Hepatocyte (in vitro differentiated cells): ENCODE measurements around the gene GPR39. TPM values are rescaled to one million over a fixed set of nuclear protein-coding genes. Genes with fewer than 3 reads are reported as not detected.

ENCODE experiments used
- DNase-seq: peaks from one replicate; pipeline ENCODE4 v3.0.0-alpha.2; 2016; ENCODE audit warnings: low spot score
- H2AFZ ChIP-seq: fragments of 200-600 bp; sonication (generic); 2 replicates; pipeline ENCODE4 v1.6.0; 2016; ENCODE audit warnings: antibody characterized with exemption, mild to moderate bottlenecking
- H3K27ac ChIP-seq: fragments of 200-600 bp; sonication (generic); 2 replicates; pipeline ENCODE4 v1.5.1; 2016; ENCODE audit warnings: mild to moderate bottlenecking
- H3K27me3 ChIP-seq: fragments of 200-600 bp; sonication (generic); 2 replicates; pipeline ENCODE4 v1.6.1; 2016
- H3K36me3 ChIP-seq: fragments of 200-600 bp; sonication (generic); replicated peaks from 2 replicates; pipeline ENCODE4 v1.5.1; 2016; ENCODE audit warnings: low read depth; ENCODE audit not compliant: insufficient read depth
- H3K4me1 ChIP-seq: fragments of 200-600 bp; sonication (generic); 2 replicates; pipeline ENCODE4 v1.5.1; 2016; ENCODE audit warnings: mild to moderate bottlenecking, moderate library complexity; ENCODE audit not compliant: insufficient read depth
- H3K4me2 ChIP-seq: fragments of 200-600 bp; sonication (generic); 2 replicates; pipeline ENCODE4 v1.6.0; 2016
- H3K4me3 ChIP-seq: fragments of 200-600 bp; sonication (generic); 2 replicates; pipeline ENCODE4 v1.5.1; 2016; ENCODE audit warnings: mild to moderate bottlenecking
- H3K79me2 ChIP-seq: fragments of 200-600 bp; sonication (generic); 2 replicates; pipeline ENCODE4 v1.6.0; 2017; ENCODE audit warnings: mild to moderate bottlenecking
- H3K9me2 ChIP-seq: fragments of 200-600 bp; sonication (generic); replicated peaks from 2 replicates; pipeline ENCODE4 v1.6.0; 2017; ENCODE audit warnings: mild to moderate bottlenecking; ENCODE audit not compliant: insufficient read depth
- H3K9me3 ChIP-seq: fragments of 200-600 bp; sonication (generic); 2 replicates; pipeline ENCODE4 v1.5.1; 2016; ENCODE audit warnings: low read depth, mild to moderate bottlenecking
- H4K20me1 ChIP-seq: fragments of 200-600 bp; sonication (generic); 2 replicates; pipeline ENCODE4 v1.6.0; 2016; ENCODE audit warnings: mild to moderate bottlenecking; ENCODE audit not compliant: insufficient read depth, poor library complexity, severe bottlenecking
- EZH2 ChIP-seq: fragments of 200-600 bp; sonication (generic); IDR thresholded peaks from 2 replicates; pipeline ENCODE4 v1.6.1; 2016; ENCODE audit warnings: antibody characterized with exemption, mild to moderate bottlenecking, borderline replicate concordance
- EZH2phosphoT487 ChIP-seq: fragments of 200-600 bp; sonication (generic); IDR thresholded peaks from one replicate; pipeline ENCODE4 v1.6.1; 2018; ENCODE audit warnings: antibody characterized with exemption, mild to moderate bottlenecking, low read depth, moderate library complexity; ENCODE audit not compliant: unreplicated experiment, severe bottlenecking
- WGBS: methylation state at CpG from one replicate; pipeline ENCODE4 v1.1.6; 2016; ENCODE audit warnings: low lambda C conversion rate; ENCODE audit errors: missing lambda C conversion rate; 5-methylcytosine and 5-hydroxymethylcytosine counted together
- polyA plus RNA-seq: library from polyadenylated mRNA; unstranded; fragments of >200 nt; fragmentation: Nextera tagmentation; extraction: Ambion mirVana; gene quantifications from 2 replicates; pipeline ENCODE4 v1.2.1, GENCODE V29; 2016
- total RNA-seq: library from RNA; depleted of rRNA; stranded (reverse); fragments of >200 nt; gene quantifications from 2 replicates; pipeline ENCODE4 v1.2.3, GENCODE V29; 2014
- TF ChIP-seq, protein P1 (sequence below): fragments of 200-600 bp; sonication (generic); IDR thresholded peaks from 2 replicates; pipeline ENCODE4 v1.5.1; 2016; ENCODE audit warnings: antibody characterized with exemption, mild to moderate bottlenecking; ENCODE audit not compliant: poor library complexity

The GPR39 gene
- total and polyA plus RNA-seq, 2 experiments from 2014 or later = 11.1 to 14.5 TPM

DNA sequence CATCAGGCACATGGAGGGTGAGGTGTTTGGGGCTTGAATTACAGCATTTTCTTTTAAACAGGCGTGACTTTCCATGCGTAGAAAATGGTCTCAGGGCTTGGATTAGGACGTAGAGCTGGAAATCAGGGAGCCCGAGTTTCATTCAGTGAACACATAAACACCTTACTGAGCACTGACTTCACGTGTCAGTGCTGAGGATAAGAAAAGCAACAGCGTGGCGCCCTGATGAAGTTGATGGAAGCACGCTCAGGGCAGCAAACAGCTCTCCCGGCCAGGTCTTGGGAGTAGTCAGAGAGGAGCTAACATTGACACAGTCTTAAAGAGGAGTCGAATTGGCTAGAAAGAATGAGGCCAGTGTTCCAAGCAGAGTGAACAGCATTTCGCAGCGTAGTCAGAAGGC, 142.7 kb downstream of the GPR39 start:
- Histone ChIP-seq H3K4me2 (no peak overlapping the region), H3K4me3 (no peak overlapping the region), H3K79me2 (no peaks in the 10 kb centered on the region), H2AFZ (no peak overlapping the region), H3K27me3 (no peaks in the 10 kb centered on the region), H3K9me2 (no peaks in the 10 kb centered on the region), H3K9me3 (no peaks in the 10 kb centered on the region), H3K36me3 (no peaks in the 10 kb centered on the region), H3K4me1 (no peaks in the 10 kb centered on the region), H4K20me1 (no peaks in the 10 kb centered on the region), H3K27ac (no peak overlapping the region)
- TF ChIP-seq, protein P1, sequence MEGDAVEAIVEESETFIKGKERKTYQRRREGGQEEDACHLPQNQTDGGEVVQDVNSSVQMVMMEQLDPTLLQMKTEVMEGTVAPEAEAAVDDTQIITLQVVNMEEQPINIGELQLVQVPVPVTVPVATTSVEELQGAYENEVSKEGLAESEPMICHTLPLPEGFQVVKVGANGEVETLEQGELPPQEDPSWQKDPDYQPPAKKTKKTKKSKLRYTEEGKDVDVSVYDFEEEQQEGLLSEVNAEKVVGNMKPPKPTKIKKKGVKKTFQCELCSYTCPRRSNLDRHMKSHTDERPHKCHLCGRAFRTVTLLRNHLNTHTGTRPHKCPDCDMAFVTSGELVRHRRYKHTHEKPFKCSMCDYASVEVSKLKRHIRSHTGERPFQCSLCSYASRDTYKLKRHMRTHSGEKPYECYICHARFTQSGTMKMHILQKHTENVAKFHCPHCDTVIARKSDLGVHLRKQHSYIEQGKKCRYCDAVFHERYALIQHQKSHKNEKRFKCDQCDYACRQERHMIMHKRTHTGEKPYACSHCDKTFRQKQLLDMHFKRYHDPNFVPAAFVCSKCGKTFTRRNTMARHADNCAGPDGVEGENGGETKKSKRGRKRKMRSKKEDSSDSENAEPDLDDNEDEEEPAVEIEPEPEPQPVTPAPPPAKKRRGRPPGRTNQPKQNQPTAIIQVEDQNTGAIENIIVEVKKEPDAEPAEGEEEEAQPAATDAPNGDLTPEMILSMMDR = no peak
- TF ChIP-seq EZH2phosphoT487 (no peak), EZH2 (no peak)
- WGBS = 90% methylated on average over 12 of the region's 12 CpGs
- no peak for DNase-seq

DNA sequence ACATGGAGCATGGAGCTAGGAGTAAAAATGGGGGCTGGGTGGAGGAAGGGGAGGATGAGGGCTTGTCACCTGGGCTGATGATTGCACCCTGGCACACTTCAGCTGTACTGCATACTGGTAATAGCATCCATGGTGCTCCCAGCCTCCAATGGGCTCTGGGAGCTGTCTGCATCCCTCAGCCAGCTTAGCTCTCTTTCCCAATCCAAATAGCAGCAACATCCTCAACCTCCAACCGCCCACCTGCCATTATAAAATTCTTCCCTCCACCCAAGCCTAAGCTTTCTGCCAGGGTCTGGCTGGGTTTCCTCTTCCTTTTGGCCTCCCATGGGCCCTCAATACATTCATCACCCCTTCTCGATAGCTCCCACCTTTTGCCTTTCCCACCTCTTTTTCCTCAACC, 143.3 kb downstream of the GPR39 start:
- no peak for DNase-seq
- 87% methylated on average over 2 of the region's 2 CpGs for WGBS
- H3K27me3 ChIP-seq = no peaks in the 10 kb centered on the region

DNA sequence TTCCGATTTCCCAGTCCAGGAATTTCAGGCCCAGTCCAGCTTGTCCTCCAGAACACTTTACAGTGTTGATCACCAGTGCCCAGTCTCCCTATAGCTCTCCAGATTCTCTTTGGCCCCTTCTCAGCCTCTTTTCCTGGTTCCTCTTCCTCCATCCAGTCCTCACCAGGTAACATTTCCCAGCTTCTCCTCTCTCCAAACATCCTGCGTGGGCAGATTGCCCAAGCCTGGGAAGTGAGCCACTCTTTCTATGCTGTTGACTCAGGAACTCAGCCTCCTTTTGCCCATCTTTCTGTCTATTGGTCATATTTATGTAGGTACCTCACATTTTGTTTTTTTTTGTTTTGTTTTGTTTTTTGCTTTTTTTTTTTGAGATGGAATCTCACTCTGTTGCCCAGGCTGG, 144.0 kb downstream of the GPR39 start:
- no peak for DNase-seq
- Histone ChIP-seq H4K20me1 (no peaks in the 10 kb centered on the region), H3K79me2 (no peaks in the 10 kb centered on the region), H3K9me3 (no peaks in the 10 kb centered on the region), H3K36me3 (no peaks in the 10 kb centered on the region), H3K9me2 (no peaks in the 10 kb centered on the region), H2AFZ (no peak overlapping the region), H3K4me2 (no peak overlapping the region), H3K4me3 (no peak overlapping the region), H3K27ac (no peak overlapping the region), H3K27me3 (no peaks in the 10 kb centered on the region), H3K4me1 (no peaks in the 10 kb centered on the region)
- WGBS = 94% methylated on average over 2 of the region's 2 CpGs
- TF ChIP-seq EZH2 = no peak
- no peak for TF ChIP-seq EZH2phosphoT487
- TF ChIP-seq, protein P1 = no peak

More for the DNA sequence above, 143.3 kb downstream of the GPR39 start:
- Histone ChIP-seq H3K4me3 (no peak overlapping the region), H3K9me3 (no peaks in the 10 kb centered on the region), H4K20me1 (no peaks in the 10 kb centered on the region), H3K4me2 (no peak overlapping the region), H3K4me1 (no peaks in the 10 kb centered on the region), H3K79me2 (no peaks in the 10 kb centered on the region), H3K9me2 (no peaks in the 10 kb centered on the region), H2AFZ (no peak overlapping the region), H3K27ac (no peak overlapping the region), H3K36me3 (no peaks in the 10 kb centered on the region)
- TF ChIP-seq EZH2phosphoT487 = no peak
- no peak for TF ChIP-seq EZH2
- TF ChIP-seq, protein P1 = no peak

DNA sequence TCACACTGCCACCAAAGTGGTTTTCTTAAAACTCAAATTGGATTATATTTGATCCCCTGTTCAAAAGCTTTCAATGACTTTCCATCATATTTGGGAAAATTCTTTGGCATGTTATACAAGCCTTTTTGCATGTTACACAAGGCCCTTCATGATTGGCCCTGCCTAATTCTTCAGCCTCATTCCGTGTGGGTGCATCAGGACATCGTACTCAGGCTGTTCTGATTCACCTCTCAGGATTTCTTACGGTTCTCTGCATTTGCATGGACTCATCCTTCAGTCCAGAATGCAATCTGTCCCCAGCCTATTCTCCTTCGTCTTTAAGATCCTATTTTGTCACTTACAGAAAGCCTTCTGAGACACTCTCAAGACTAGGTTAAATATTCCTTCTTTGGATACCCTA, 145.6 kb downstream of the GPR39 start:
- H2AFZ ChIP-seq = no peak overlapping the region
- TF ChIP-seq EZH2 = no peak
- TF ChIP-seq, protein P1 = no peak
- TF ChIP-seq EZH2phosphoT487 = no peak
- 74% methylated on average over 4 of the region's 4 CpGs for WGBS

More for the DNA sequence above, 145.6 kb downstream of the GPR39 start:
- no peaks in the 10 kb centered on the region for H3K36me3 ChIP-seq
- no peaks in the 10 kb centered on the region for H3K4me1 ChIP-seq
- H3K27me3 ChIP-seq = no peaks in the 10 kb centered on the region
- DNase-seq = no peak
- H3K9me3 ChIP-seq = no peaks in the 10 kb centered on the region
- H3K4me2 ChIP-seq = no peak overlapping the region
- no peaks in the 10 kb centered on the region for H3K9me2 ChIP-seq
- H4K20me1 ChIP-seq = no peaks in the 10 kb centered on the region
- no peak overlapping the region for H3K27ac ChIP-seq
- no peak overlapping the region for H3K4me3 ChIP-seq
- no peaks in the 10 kb centered on the region for H3K79me2 ChIP-seq
